Activated naive CD4-positive, alpha-beta T cell treated with anti-CD3 and anti-CD28 coated beads, Interleukin-2, amount 50 U/mL, for 24 hours (primary cell): ENCODE data around the gene PARD3B.

ENCODE experiments used
- H3K27ac Mint-ChIP-seq: one replicate; pipeline ENCODE4 v1.8.0; 2021; ENCODE audit warnings: mild to moderate bottlenecking, mixed read lengths
- H3K27me3 Mint-ChIP-seq: one replicate; pipeline ENCODE4 v1.8.0; 2021; ENCODE audit warnings: mixed read lengths
- H3K36me3 Mint-ChIP-seq: one replicate; pipeline ENCODE4 v1.8.0; 2021; ENCODE audit warnings: mixed read lengths
- H3K4me1 Mint-ChIP-seq: one replicate; pipeline ENCODE4 v1.8.0; 2021; ENCODE audit warnings: mixed read lengths
- H3K4me3 Mint-ChIP-seq: one replicate; pipeline ENCODE4 v1.8.0; 2021; ENCODE audit warnings: mild to moderate bottlenecking, mixed read lengths
- H3K9me3 Mint-ChIP-seq: one replicate; pipeline ENCODE4 v1.8.0; 2021; ENCODE audit warnings: mixed read lengths

The PARD3B gene

DNA sequence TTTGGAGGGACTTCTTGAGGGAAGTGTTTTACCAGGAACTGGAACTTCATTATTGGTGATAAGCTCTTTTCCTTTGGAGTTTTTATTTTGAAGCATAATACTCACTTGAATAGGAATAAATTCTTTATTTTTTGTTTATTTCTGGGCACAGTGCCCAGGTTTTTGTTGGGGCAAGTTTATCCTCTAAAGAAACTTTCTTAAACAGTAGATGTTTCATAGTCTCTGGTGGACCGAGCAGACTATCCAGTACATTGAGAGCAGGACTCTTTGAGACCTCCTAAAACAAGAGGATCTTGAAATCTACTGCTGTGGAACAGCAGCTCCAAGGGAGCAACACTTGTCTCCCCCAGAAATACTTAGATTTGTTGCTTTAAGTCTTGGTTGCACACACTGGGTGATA, 109.4 kb downstream of the PARD3B start:
- H3K36me3 Mint-ChIP-seq, result no peaks in the 10 kb centered on the region
- H3K4me3 Mint-ChIP-seq, result no peak overlapping the region
- H3K9me3 Mint-ChIP-seq, result no peaks in the 10 kb centered on the region
- H3K4me1 Mint-ChIP-seq, result no peaks in the 10 kb centered on the region
- no peaks in the 10 kb centered on the region for H3K27me3 Mint-ChIP-seq
- no peak overlapping the region for H3K27ac Mint-ChIP-seq

GRCh38 chr2:204655101-204655500, 109.8 kb downstream of the PARD3B start:
- Mint-ChIP-seq H3K4me1 (no peaks in the 10 kb centered on the region), H3K9me3 (no peaks in the 10 kb centered on the region), H3K4me3 (no peak overlapping the region), H3K27me3 (no peaks in the 10 kb centered on the region), H3K27ac (no peak overlapping the region), H3K36me3 (no peaks in the 10 kb centered on the region)

DNA sequence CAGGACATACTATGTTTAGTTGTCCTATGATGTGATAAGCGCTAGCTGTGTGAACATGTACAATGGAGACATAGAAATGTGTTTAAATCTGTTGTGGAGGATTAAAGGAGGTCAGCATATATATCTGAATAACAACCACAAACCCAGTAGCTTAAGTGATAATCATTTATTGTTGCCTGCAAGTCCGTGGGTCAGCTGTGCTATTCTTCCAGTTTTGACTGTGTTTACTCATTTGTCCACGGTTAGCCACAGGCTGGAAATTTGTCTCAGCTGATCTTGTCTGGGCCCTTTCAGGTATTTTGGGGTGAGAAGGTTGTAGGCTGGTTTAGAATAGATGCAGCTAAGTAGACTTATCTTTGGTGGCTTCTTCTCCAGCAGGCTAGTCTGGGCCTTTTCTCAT, 110.4 kb downstream of the PARD3B start:
- H3K36me3 Mint-ChIP-seq, result no peaks in the 10 kb centered on the region
- no peak overlapping the region for H3K4me3 Mint-ChIP-seq

GRCh38 chr2:204657024-204657423, 111.7 kb downstream of the PARD3B start:
- Mint-ChIP-seq H3K27ac (no peak overlapping the region), H3K4me1 (no peaks in the 10 kb centered on the region), H3K4me3 (no peak overlapping the region), H3K27me3 (no peaks in the 10 kb centered on the region), H3K36me3 (no peaks in the 10 kb centered on the region), H3K9me3 (no peaks in the 10 kb centered on the region)

More for the DNA sequence above, 110.4 kb downstream of the PARD3B start:
- H3K27ac Mint-ChIP-seq, result no peak overlapping the region
- no peaks in the 10 kb centered on the region for H3K27me3 Mint-ChIP-seq
- no peaks in the 10 kb centered on the region for H3K9me3 Mint-ChIP-seq
- no peaks in the 10 kb centered on the region for H3K4me1 Mint-ChIP-seq

DNA sequence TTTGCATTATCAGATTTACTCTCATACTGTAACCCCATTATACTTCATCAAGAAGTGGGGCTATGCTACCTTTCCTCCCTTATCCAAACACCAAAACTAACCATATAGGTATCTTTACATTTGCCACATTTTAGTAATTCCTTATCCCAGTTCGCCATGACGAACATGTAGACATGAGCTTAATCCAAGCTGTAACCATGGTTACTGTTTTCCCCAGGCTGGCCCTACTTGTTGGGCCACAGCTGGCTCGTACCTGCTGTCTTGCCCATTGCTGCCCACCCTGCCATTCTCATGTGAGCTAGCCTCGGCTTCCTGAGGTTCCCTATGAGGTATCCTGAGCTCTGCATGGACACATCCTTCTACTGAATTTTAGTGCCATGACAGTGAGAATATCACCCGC, 117.7 kb downstream of the PARD3B start:
- Mint-ChIP-seq H3K36me3 (no peaks in the 10 kb centered on the region), H3K4me3 (no peak overlapping the region), H3K27me3 (no peaks in the 10 kb centered on the region), H3K27ac (no peak overlapping the region), H3K4me1 (no peaks in the 10 kb centered on the region), H3K9me3 (no peaks in the 10 kb centered on the region)

DNA sequence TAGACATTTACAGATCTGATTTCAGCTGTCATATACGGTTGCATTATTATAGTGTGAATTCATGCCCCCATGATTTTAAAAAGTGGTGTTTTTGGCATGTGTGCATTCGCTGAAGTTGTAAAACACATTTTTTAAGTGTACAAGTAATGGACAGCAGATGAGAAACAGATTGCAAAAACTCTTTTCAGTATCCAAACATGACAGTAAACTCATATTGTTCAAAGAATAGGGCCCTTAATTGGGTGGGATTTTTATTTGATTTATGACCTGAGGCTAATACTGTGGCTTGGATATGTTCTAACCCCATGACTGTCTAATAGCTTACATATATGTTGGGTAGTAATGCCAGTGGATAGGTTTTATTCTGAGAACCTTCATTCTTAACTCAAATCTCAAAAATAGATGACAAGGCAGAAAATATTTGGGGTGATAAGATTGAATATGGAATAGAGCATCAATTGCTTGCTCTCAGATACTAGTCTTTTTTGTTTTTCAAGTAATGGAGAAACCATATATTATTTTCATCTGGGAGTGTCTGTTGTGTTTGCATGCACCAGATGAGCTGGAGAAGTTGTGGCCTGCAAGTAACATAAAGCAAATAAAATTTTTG, 118.6 kb downstream of the PARD3B start:
- no peak overlapping the region for H3K4me3 Mint-ChIP-seq
- no peaks in the 10 kb centered on the region for H3K27me3 Mint-ChIP-seq
- H3K27ac Mint-ChIP-seq, result no peak overlapping the region
- no peaks in the 10 kb centered on the region for H3K9me3 Mint-ChIP-seq
- H3K4me1 Mint-ChIP-seq, result no peaks in the 10 kb centered on the region
- H3K36me3 Mint-ChIP-seq, result no peaks in the 10 kb centered on the region

DNA sequence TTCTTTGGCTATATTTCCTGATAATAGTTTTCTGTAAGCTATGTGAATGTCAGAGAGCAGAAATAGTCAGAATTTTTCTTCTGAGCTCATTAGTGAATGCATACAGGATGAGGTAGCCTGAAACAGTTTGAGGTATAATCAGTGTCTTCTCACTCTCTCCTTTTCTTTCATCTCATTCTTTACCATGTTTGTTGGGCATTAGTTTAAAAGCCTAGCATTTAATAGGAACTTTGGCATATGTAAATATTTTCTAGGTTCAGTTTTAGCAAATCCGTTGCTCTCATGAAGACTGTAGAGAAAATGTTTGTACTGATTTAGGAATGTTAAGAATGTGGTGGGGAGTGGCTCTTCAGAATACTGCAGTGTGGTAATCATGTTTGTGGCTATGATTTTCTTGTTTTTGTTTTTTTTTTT, 119.4 kb downstream of the PARD3B start:
- H3K27ac Mint-ChIP-seq, result no peak overlapping the region
- H3K4me3 Mint-ChIP-seq, result no peak overlapping the region
- H3K27me3 Mint-ChIP-seq, result no peaks in the 10 kb centered on the region
- H3K4me1 Mint-ChIP-seq, result no peaks in the 10 kb centered on the region
- no peaks in the 10 kb centered on the region for H3K36me3 Mint-ChIP-seq
- no peaks in the 10 kb centered on the region for H3K9me3 Mint-ChIP-seq

DNA sequence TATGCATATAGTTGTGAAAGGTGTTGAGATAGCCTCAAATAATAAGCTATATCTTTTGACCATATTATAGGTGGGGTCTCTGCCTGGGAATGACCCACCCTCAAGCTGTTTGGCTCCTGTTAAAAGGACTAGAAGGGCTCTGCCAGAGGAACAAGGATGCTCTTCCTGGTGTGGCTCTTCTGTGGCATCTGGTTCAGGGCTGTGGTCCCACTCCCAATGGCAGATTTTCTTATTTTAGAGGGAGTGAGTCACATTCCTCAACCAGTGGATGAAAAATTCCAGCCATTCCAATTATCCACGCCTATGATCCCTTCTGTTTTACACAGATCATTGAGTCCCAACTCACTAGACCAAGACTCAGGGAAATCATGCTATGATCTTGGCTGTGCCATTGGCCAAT, 119.9 kb downstream of the PARD3B start:
- no peak overlapping the region for H3K27ac Mint-ChIP-seq
- no peaks in the 10 kb centered on the region for H3K27me3 Mint-ChIP-seq
- no peaks in the 10 kb centered on the region for H3K36me3 Mint-ChIP-seq
- no peak overlapping the region for H3K4me3 Mint-ChIP-seq
- H3K4me1 Mint-ChIP-seq, result no peaks in the 10 kb centered on the region
- H3K9me3 Mint-ChIP-seq, result no peaks in the 10 kb centered on the region

- no peaks in the 10 kb centered on the region for H3K27me3 Mint-ChIP-seq
- no peak overlapping the region for H3K27ac Mint-ChIP-seq
- H3K36me3 Mint-ChIP-seq, result no peaks in the 10 kb centered on the region
- H3K9me3 Mint-ChIP-seq, result no peaks in the 10 kb centered on the region
- H3K4me1 Mint-ChIP-seq, result no peaks in the 10 kb centered on the region
- H3K4me3 Mint-ChIP-seq, result no peak overlapping the region
Measured at GRCh38 chr2:204665771-204666170, 120.5 kb downstream of the PARD3B start.

GRCh38 chr2:204667990-204668389, 122.7 kb downstream of the PARD3B start:
- Mint-ChIP-seq H3K4me1 (no peaks in the 10 kb centered on the region), H3K4me3 (no peak overlapping the region), H3K9me3 (no peaks in the 10 kb centered on the region), H3K36me3 (no peaks in the 10 kb centered on the region), H3K27me3 (no peaks in the 10 kb centered on the region), H3K27ac (no peak overlapping the region)

- Mint-ChIP-seq H3K27ac (no peak overlapping the region), H3K27me3 (no peaks in the 10 kb centered on the region), H3K4me3 (no peak overlapping the region), H3K9me3 (no peaks in the 10 kb centered on the region), H3K4me1 (no peaks in the 10 kb centered on the region), H3K36me3 (no peaks in the 10 kb centered on the region)
Measured at GRCh38 chr2:204669382-204669781, 124.1 kb downstream of the PARD3B start.

DNA sequence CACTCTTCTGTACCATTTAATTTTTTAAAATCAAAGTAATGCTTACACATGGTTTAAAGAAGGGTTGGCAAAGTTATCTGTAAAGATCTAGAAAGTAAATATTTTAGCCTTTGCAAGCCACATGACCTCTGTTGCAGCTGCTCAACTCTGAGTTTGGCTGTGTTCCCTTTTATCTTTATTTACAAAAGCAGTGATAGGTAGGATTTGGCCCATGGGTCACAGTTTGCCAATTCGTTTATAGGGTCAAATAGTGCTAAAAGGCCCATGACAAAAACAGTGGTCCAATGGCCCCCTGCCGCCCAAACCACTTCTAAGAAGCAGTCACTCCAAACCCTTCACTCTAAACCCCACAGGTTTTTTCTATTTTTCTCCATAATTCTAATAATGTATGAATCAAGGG, 124.8 kb downstream of the PARD3B start:
- no peaks in the 10 kb centered on the region for H3K9me3 Mint-ChIP-seq
- H3K4me1 Mint-ChIP-seq, result no peaks in the 10 kb centered on the region
- no peak overlapping the region for H3K27ac Mint-ChIP-seq
- no peaks in the 10 kb centered on the region for H3K36me3 Mint-ChIP-seq
- H3K4me3 Mint-ChIP-seq, result no peak overlapping the region
- H3K27me3 Mint-ChIP-seq, result no peaks in the 10 kb centered on the region

- Mint-ChIP-seq H3K36me3 (no peaks in the 10 kb centered on the region), H3K4me1 (no peaks in the 10 kb centered on the region), H3K4me3 (no peak overlapping the region), H3K27ac (no peak overlapping the region), H3K9me3 (no peaks in the 10 kb centered on the region), H3K27me3 (no peaks in the 10 kb centered on the region)
Measured at GRCh38 chr2:204670756-204671155, 125.5 kb downstream of the PARD3B start.

DNA sequence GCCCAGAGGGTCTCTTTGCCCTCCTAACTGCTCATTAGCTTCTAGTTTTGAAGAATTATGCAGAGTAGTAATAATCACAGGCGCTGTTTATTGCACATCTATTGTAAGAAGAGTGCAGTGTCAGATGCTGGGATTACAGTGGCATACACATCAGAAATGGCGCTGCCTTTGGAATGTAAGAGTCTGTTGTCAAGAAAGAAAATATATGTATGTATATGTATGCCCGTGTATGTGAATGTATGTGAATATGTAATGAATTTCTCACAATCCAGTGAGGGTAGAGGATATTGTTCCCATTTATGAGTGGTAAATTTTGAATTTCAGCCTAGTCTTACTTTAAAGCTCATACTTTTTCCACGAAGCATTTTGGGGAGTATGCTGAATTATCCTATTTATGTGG, 127.5 kb downstream of the PARD3B start:
- Mint-ChIP-seq H3K27me3 (no peaks in the 10 kb centered on the region), H3K4me3 (no peak overlapping the region), H3K36me3 (no peaks in the 10 kb centered on the region), H3K9me3 (no peaks in the 10 kb centered on the region), H3K4me1 (no peaks in the 10 kb centered on the region), H3K27ac (no peak overlapping the region)

- Mint-ChIP-seq H3K4me1 (no peaks in the 10 kb centered on the region), H3K27ac (no peak overlapping the region), H3K4me3 (no peak overlapping the region), H3K27me3 (no peaks in the 10 kb centered on the region), H3K36me3 (peaks cover 2% of the 10 kb centered on the region), H3K9me3 (no peaks in the 10 kb centered on the region)
Measured at GRCh38 chr2:204673877-204674276, 128.6 kb downstream of the PARD3B start.

DNA sequence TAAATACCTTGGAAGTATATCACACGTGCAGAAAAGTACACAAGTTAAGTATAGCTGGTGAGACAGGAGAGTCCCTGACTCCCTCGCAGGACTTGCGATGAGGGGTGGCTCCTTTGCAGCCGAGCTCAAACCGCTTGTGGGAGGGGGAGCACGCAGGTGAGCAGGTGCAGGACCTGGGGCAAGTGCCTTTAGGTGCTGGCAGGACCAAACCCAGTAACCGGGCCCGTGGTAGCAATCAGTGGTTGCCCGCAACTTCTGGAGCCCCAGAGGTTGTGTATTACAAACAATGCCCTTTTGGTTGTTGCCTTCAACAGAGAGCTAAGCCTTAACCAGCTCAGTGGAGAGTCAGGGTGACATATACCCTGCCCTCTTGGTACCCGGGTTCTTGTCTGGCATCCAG, 132.8 kb downstream of the PARD3B start:
- H3K9me3 Mint-ChIP-seq, result no peaks in the 10 kb centered on the region
- no peak overlapping the region for H3K4me3 Mint-ChIP-seq
- no peak overlapping the region for H3K27ac Mint-ChIP-seq
- H3K4me1 Mint-ChIP-seq, result no peaks in the 10 kb centered on the region
- no peaks in the 10 kb centered on the region for H3K27me3 Mint-ChIP-seq
- H3K36me3 Mint-ChIP-seq, result peaks cover 2% of the 10 kb centered on the region

DNA sequence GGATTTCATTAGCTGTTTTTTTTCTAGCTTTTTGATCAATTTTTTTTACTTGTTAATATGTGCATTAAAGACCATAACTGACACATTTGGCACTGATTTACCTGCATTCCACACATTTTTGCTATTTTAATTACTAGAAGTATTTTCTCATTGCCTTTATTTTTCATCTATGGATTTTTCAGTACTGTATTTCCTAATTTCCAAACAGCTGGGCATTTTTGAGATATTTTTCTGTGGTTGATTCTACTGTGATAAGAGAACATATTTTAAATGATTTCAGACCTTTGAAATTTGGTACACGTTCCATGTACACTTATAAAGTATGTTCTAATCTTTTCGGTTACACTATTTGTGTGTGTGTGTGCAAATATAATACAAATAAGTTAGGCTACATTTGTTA, 135.3 kb downstream of the PARD3B start:
- H3K4me3 Mint-ChIP-seq, result no peak overlapping the region
- H3K27me3 Mint-ChIP-seq, result no peaks in the 10 kb centered on the region
- no peak overlapping the region for H3K27ac Mint-ChIP-seq
- peaks cover 2% of the 10 kb centered on the region for H3K36me3 Mint-ChIP-seq
- no peaks in the 10 kb centered on the region for H3K9me3 Mint-ChIP-seq
- H3K4me1 Mint-ChIP-seq, result no peaks in the 10 kb centered on the region
